Activated T-cell treated with anti-CD3 and anti-CD28 coated beads, Interleukin-2, amount 50 U/mL, for 72 hours (primary cell): ENCODE measurements around the gene RNF207. TPM values are rescaled to one million over a fixed set of nuclear protein-coding genes. Genes with fewer than 3 reads are reported as not detected.
A peak's percentile ranks its signal among the peaks of the same experiment; 100 is the strongest.

Experiments
- ATAC-seq, 2 donors: fragments of 150-1000 bp; cut with Tn5 transposase; replicated peaks in 1 of 2; 2 replicates each; pipeline ENCODE4 v1.10.0; 2021; ENCODE audit warnings: moderate library complexity in 2 of 2, mild to moderate bottlenecking in 1 of 2
- DNase-seq, 2 donors: peaks; one replicate each; pipeline ENCODE4 v3.0.0; 2021 to 2022; ENCODE audit warnings: mixed read lengths in 1 of 2
- H3K27ac Mint-ChIP-seq: one replicate; pipeline ENCODE4 v1.8.0; 2022; ENCODE audit warnings: mild to moderate bottlenecking, moderate library complexity, mixed read lengths
- H3K27me3 Mint-ChIP-seq: one replicate; pipeline ENCODE4 v1.8.0; 2022; ENCODE audit warnings: low read depth, mixed read lengths
- H3K36me3 Mint-ChIP-seq, 2 donors: one replicate each; pipeline ENCODE4 v1.8.0; 2022; ENCODE audit warnings: mixed read lengths in 2 of 2, mild to moderate bottlenecking in 1 of 2; ENCODE audit not compliant: insufficient read depth in 2 of 2
- H3K4me1 Mint-ChIP-seq: one replicate; pipeline ENCODE4 v1.8.0; 2022; ENCODE audit warnings: low read depth, mixed read lengths
- H3K4me3 Mint-ChIP-seq, 2 donors: one replicate each; pipeline ENCODE4 v1.8.0; 2022; ENCODE audit warnings: mild to moderate bottlenecking in 2 of 2, mixed read lengths in 2 of 2, moderate library complexity in 2 of 2
- H3K9me3 Mint-ChIP-seq, 2 donors: one replicate each; pipeline ENCODE4 v1.8.0; 2022; ENCODE audit warnings: mixed read lengths in 2 of 2
- total RNA-seq, 2 donors: library from RNA; stranded (reverse); gene quantifications; one replicate each; pipeline ENCODE4 v1.2.3, GENCODE V29; 2022

The RNF207 gene
- total RNA-seq, 2 donors from 2014 or later: 9.5 to 14.9 TPM

- Mint-ChIP-seq H3K9me3 (no peaks in the 10 kb centered on the region), H3K27ac (no peak overlapping the region), H3K4me1 (peaks cover 24% of the 10 kb centered on the region), H3K27me3 (peaks cover 47% of the 10 kb centered on the region), H3K4me3 (no peak overlapping the region), H3K36me3 (no peaks in the 10 kb centered on the region)
- ATAC-seq (no peak), DNase-seq (no peak)
These were observed 26.2 kb upstream of the RNF207 start for GRCh38 chr1:6179564-6180175.

GRCh38 chr1:6180268-6180706, 25.6 kb upstream of the RNF207 start, which contains the start of gene CHD5:
Gene CHD5, minus strand, starts transcription at chr1:6180321. Its CDS starts 298 bp downstream, at chr1:6180023.
- H3K27me3 Mint-ChIP-seq: peaks cover 47% of the 10 kb centered on the region
- peak; percentile 28 to 29 for ATAC-seq
- DNase-seq: no peak
- no peak within 1 kb of the TSS for H3K27ac Mint-ChIP-seq
- peak within 1 kb of the TSS; percentile 68 to 74 for H3K4me3 Mint-ChIP-seq
- H3K36me3 Mint-ChIP-seq: no peaks in the 10 kb centered on the region
- H3K4me1 Mint-ChIP-seq: peaks cover 28% of the 10 kb centered on the region
- H3K9me3 Mint-ChIP-seq: no peaks in the 10 kb centered on the region

DNA sequence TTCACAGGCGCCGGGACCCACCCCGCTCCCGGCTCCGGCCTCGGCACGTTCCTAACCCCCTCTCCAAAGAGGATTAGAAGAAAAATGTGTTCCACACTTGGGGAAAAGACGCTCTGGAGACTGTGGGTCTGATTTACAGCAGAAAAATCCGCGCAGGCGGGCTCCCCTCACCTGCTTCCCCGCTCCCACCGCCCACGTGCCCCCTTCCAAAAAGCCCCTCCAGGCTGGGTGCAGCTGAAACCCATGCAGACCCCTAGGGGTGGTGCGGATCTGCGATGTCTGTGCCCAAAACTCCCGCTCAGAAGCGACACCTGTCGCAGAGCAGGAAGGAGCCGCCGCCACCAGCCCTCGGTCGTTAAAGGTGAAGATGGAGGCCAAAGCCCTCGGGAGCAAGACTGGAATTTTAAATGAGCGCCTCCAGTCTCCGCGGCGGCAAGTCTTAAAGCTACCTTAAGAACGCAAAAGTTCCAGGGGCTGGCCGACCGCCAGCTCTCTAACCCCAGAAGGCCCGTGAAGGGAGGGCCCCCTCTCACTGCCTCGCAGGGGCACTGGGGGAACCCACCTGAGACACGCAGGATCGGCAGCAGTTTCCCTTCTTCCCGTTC, 25.1 kb upstream of the RNF207 start:
- Mint-ChIP-seq H3K36me3 (peaks cover 0 to 3% of the 10 kb centered on the region in 2 donors), H3K4me1 (peaks cover 31% of the 10 kb centered on the region), H3K27ac (no peak overlapping the region), H3K9me3 (no peaks in the 10 kb centered on the region), H3K4me3 (peak overlapping the region; percentile 68 to 74), H3K27me3 (peaks cover 47% of the 10 kb centered on the region)
- DNase-seq (no peak), ATAC-seq (peak; percentile 26 to 29)

DNA sequence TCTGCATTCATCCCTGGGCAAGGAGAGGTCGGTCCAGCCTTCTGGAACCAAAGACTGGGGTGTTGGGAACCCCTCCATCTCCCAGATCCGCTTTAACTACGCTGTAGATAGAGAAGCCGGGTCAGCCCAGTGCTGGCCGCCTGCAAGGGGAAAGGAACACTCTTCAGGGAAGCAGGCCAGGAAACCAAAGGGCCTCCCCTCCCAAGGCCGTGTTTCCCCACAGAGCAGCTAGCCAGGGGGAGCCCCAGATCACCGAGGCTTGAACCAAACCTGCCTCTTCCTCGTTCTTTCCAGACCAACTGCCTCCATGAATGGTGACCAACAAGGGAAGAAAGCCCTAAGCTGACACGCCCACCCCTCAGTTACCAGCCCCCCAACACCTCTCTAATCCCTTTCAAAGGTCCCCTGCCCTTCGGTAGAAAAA, 24.6 kb upstream of the RNF207 start:
- Mint-ChIP-seq H3K27ac (peak overlapping the region; percentile 22), H3K4me3 (peak overlapping the region; percentile 68 to 74), H3K9me3 (no peaks in the 10 kb centered on the region), H3K27me3 (peaks cover 45% of the 10 kb centered on the region), H3K4me1 (peaks cover 34% of the 10 kb centered on the region), H3K36me3 (peaks cover 0 to 6% of the 10 kb centered on the region in 2 donors)
- no peak for DNase-seq
- ATAC-seq: no peak

- Mint-ChIP-seq H3K9me3 (no peaks in the 10 kb centered on the region), H3K36me3 (peaks cover 0 to 14% of the 10 kb centered on the region in 2 donors), H3K27me3 (peaks cover 23% of the 10 kb centered on the region), H3K4me3 (no peak overlapping the region), H3K27ac (no peak overlapping the region), H3K4me1 (peaks cover 51% of the 10 kb centered on the region)
- DNase-seq (no peak), ATAC-seq (peak in 1 of 2 donors; percentile 19)
These were observed 22.4 kb upstream of the RNF207 start for GRCh38 chr1:6183520-6183989.

- Mint-ChIP-seq H3K36me3 (peaks cover 3 to 19% of the 10 kb centered on the region in 2 donors), H3K4me3 (no peak overlapping the region), H3K27ac (no peak overlapping the region), H3K9me3 (no peaks in the 10 kb centered on the region), H3K4me1 (peaks cover 53% of the 10 kb centered on the region), H3K27me3 (peaks cover 17% of the 10 kb centered on the region)
- DNase-seq: no peak
- ATAC-seq: no peak
These were observed 21.7 kb upstream of the RNF207 start for GRCh38 chr1:6184083-6184783.

DNA sequence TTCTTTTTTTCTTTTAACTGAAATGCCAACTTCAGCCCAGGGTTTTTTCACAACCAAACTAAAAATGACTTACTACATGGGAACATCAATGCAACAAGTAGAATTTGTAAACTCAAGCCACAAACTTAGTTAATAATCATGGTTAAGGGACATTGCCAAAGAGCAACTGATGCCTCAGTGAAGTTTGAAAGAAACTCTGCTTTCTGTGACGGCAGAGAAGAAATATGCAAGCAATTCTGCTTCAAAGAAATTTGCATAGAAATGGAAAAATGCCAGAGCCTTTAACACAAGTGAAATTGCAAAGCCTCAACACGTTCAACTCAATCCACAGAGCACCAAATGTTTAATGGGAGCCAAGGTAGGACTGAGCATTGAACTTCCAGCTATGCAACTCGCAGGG, 20.8 kb upstream of the RNF207 start:
- Mint-ChIP-seq H3K9me3 (no peaks in the 10 kb centered on the region), H3K4me1 (peaks cover 61% of the 10 kb centered on the region), H3K4me3 (no peak overlapping the region), H3K27me3 (peaks cover 17% of the 10 kb centered on the region), H3K27ac (no peak overlapping the region), H3K36me3 (peaks cover 3 to 22% of the 10 kb centered on the region in 2 donors)
- DNase-seq: no peak
- ATAC-seq: no peak

- peak overlapping the region; percentile 73 for H3K27ac Mint-ChIP-seq
- peak in 1 of 2 donors; percentile 38 for ATAC-seq
- peak overlapping the region in 1 of 2 donors; percentile 45 for H3K4me3 Mint-ChIP-seq
- no peaks in the 10 kb centered on the region for H3K9me3 Mint-ChIP-seq
- H3K36me3 Mint-ChIP-seq: peaks cover 3 to 22% of the 10 kb centered on the region in 2 donors
- peaks cover 14% of the 10 kb centered on the region for H3K27me3 Mint-ChIP-seq
- DNase-seq: peak in 1 of 2 donors; percentile 29
- peaks cover 59% of the 10 kb centered on the region for H3K4me1 Mint-ChIP-seq
These were observed 20.1 kb upstream of the RNF207 start for GRCh38 chr1:6185635-6186382.

- peaks cover 53% of the 10 kb centered on the region for H3K4me1 Mint-ChIP-seq
- H3K9me3 Mint-ChIP-seq: no peaks in the 10 kb centered on the region
- H3K36me3 Mint-ChIP-seq: peaks cover 6 to 31% of the 10 kb centered on the region in 2 donors
- no peaks in the 10 kb centered on the region for H3K27me3 Mint-ChIP-seq
- H3K27ac Mint-ChIP-seq: no peak overlapping the region
- no peak for ATAC-seq
- DNase-seq: no peak
- no peak overlapping the region for H3K4me3 Mint-ChIP-seq
These were observed 17.5 kb upstream of the RNF207 start for GRCh38 chr1:6188466-6188865.

GRCh38 chr1:6191968-6192367, 14.0 kb upstream of the RNF207 start:
- H3K27ac Mint-ChIP-seq: no peak overlapping the region
- no peaks in the 10 kb centered on the region for H3K9me3 Mint-ChIP-seq
- H3K4me1 Mint-ChIP-seq: peaks cover 52% of the 10 kb centered on the region
- no peaks in the 10 kb centered on the region for H3K27me3 Mint-ChIP-seq
- peaks cover 12 to 34% of the 10 kb centered on the region in 2 donors for H3K36me3 Mint-ChIP-seq
- H3K4me3 Mint-ChIP-seq: no peak overlapping the region
- ATAC-seq: no peak
- DNase-seq: no peak

DNA sequence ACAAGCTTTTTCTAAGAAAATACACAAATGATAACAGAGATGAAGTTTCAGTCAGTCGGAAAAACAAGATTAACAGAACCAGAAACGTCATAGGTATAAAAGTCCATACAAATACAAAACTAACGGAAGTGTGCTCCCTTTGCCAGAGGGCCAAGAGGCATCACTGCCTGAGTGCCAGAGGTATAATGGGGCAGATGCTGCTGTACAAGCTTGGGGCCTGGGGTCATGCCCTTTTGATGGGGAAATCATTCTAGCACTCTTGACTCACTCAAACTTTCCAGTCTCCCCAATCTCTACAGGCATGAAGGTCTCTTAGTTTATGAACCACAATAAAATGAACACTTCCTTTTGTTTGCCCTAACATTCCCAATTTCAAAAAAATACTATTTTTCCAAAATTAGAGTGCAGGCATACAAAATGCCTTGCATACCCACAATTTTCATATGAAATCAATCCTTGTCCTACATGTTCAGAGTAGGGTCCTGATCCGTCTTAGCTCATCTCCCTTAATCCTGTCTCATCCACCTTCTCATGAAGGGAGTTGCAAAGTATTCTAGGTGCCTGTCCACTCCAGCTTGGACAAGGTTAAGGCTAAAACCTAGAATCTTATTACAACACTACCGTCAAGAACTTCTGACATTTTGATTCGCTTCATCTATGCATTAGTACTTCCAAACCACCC, 8.0 kb upstream of the RNF207 start:
- Mint-ChIP-seq H3K36me3 (peaks cover 13 to 32% of the 10 kb centered on the region in 2 donors), H3K4me1 (peaks cover 57% of the 10 kb centered on the region), H3K27ac (peak overlapping the region; percentile 92), H3K27me3 (no peaks in the 10 kb centered on the region), H3K4me3 (peak overlapping the region; percentile 95 to 98), H3K9me3 (peaks cover 0 to 2% of the 10 kb centered on the region in 2 donors)
- DNase-seq (no peak), ATAC-seq (no peak)

- ATAC-seq: peak; percentile 5 to 19
- Mint-ChIP-seq H3K9me3 (peaks cover 0 to 2% of the 10 kb centered on the region in 2 donors), H3K27me3 (no peaks in the 10 kb centered on the region), H3K4me1 (peaks cover 55% of the 10 kb centered on the region), H3K27ac (peak overlapping the region; percentile 92), H3K36me3 (peaks cover 11 to 30% of the 10 kb centered on the region in 2 donors), H3K4me3 (peak overlapping the region; percentile 95 to 98)
- peak; percentile 38 to 39 for DNase-seq
These were observed 7.1 kb upstream of the RNF207 start for GRCh38 chr1:6198646-6199297.
